IMR-90 (cell line): ENCODE results near the gene SLC26A3. TPM values are rescaled to one million over a fixed set of nuclear protein-coding genes. Genes with fewer than 3 reads are reported as not detected.

Experiments
- ATAC-seq: fragments of 200-7000 bp; cut with Tn5 transposase; 2 replicates; pipeline ENCODE4 v1.9.1; 2020; ENCODE audit warnings: low read depth, mild to moderate bottlenecking, moderate library complexity
- BruUV-seq: library from RNA; stranded (reverse); fragments of 400-500 nt; replicated peaks from 2 replicates; lab custom pipeline; 2021; lab: Mats Ljungman, UMichigan
- CTCF ChIA-PET: fragments of 300-600 bp; formaldehyde crosslinking; extraction: SDS; loops from one replicate; lab custom pipeline; 2021; ENCODE audit warnings: antibody characterized with exemption; lab: Yijun Ruan, JAX
- POLR2A ChIA-PET: fragments of 300-600 bp; sonication (Branson Sonifier 250); formaldehyde crosslinking; loops from one replicate; lab custom pipeline; 2022; ENCODE audit warnings: antibody characterized with exemption; ENCODE audit not compliant: unreplicated experiment; lab: Charles Lee
- DNase-seq: peaks from one replicate; pipeline ENCODE4 v3.0.0; 2013
- H2AFZ ChIP-seq: replicated peaks from 2 replicates; pipeline ENCODE3; 2013; ENCODE audit warnings: low read length, mild to moderate bottlenecking; ENCODE audit not compliant: poor library complexity
- H2AK5ac ChIP-seq: 2 replicates; pipeline ENCODE4 v1.6.1; 2013; ENCODE audit warnings: low read depth, low read length, inconsistent platforms
- H2AK9ac ChIP-seq: replicated peaks from 2 replicates; pipeline ENCODE3; 2013; ENCODE audit warnings: mild to moderate bottlenecking, low read depth, low read length, moderate library complexity; ENCODE audit not compliant: poor library complexity
- H2BK120ac ChIP-seq: 2 replicates; pipeline ENCODE4 v1.6.1; 2013; ENCODE audit warnings: low read depth, low read length, inconsistent platforms
- H2BK15ac ChIP-seq: 3 replicates; pipeline ENCODE4 v1.6.1; 2013; ENCODE audit warnings: low read depth, low read length, inconsistent platforms
- H2BK20ac ChIP-seq: 2 replicates; pipeline ENCODE4 v1.6.1; 2013; ENCODE audit warnings: low read depth, mild to moderate bottlenecking, inconsistent platforms, low read length, moderate library complexity
- H2BK5ac ChIP-seq: 2 replicates; pipeline ENCODE4 v1.6.1; 2013; ENCODE audit warnings: mild to moderate bottlenecking, low read depth, low read length, inconsistent platforms; ENCODE audit not compliant: poor library complexity, severe bottlenecking
- H3K14ac ChIP-seq: replicated peaks from 2 replicates; pipeline ENCODE4 v1.6.1; 2013; ENCODE audit warnings: low read depth, low read length, inconsistent platforms
- H3K18ac ChIP-seq: 2 replicates; pipeline ENCODE4 v1.6.1; 2013; ENCODE audit warnings: low read depth, low read length, control low read depth
- H3K23ac ChIP-seq: 2 replicates; pipeline ENCODE4 v1.6.1; 2013; ENCODE audit warnings: low read depth, low read length, inconsistent platforms
- H3K27ac ChIP-seq: 2 replicates; pipeline ENCODE4 v1.5.1; 2013; ENCODE audit warnings: mild to moderate bottlenecking, control low read depth, low read length; ENCODE audit not compliant: insufficient read depth
- H3K27me3 ChIP-seq: 2 replicates; pipeline ENCODE4 v1.6.1; 2013; ENCODE audit warnings: low read length; ENCODE audit not compliant: control insufficient read depth, insufficient read depth
- H3K36me3 ChIP-seq: 2 replicates; pipeline ENCODE4 v1.6.1; 2013; ENCODE audit warnings: low read length, mixed read lengths; ENCODE audit not compliant: control insufficient read depth, insufficient read depth
- H3K4ac ChIP-seq: 2 replicates; pipeline ENCODE4 v1.6.1; 2013; ENCODE audit warnings: low read depth, low read length, inconsistent platforms
- H3K4me1 ChIP-seq: 2 replicates; pipeline ENCODE4 v1.6.1; 2013; ENCODE audit warnings: low read length, mixed read lengths; ENCODE audit not compliant: control insufficient read depth, insufficient read depth
- H3K4me2 ChIP-seq: 2 replicates; pipeline ENCODE4 v1.6.1; 2013; ENCODE audit warnings: low read depth, mild to moderate bottlenecking, control low read depth, low read length, moderate library complexity
- H3K4me3 ChIP-seq: 2 replicates; pipeline ENCODE4 v1.5.1; 2013; ENCODE audit warnings: low read depth, mild to moderate bottlenecking, control low read depth, low read length, moderate library complexity; ENCODE audit not compliant: insufficient read depth
- H3K56ac ChIP-seq: 2 replicates; pipeline ENCODE4 v1.6.1; 2013; ENCODE audit warnings: low read length, inconsistent platforms; ENCODE audit not compliant: insufficient read depth; ENCODE audit errors: extremely low read depth
- H3K79me1 ChIP-seq, 2 experiments: 2 replicates each; pipeline ENCODE4 v1.6.1; 2013; ENCODE audit warnings: low read length in 2 of 2, inconsistent platforms in 1 of 2, low read depth in 1 of 2
- H3K9ac ChIP-seq: 2 replicates; pipeline ENCODE4 v1.6.1; 2013; ENCODE audit warnings: low read depth, low read length, control low read depth
- H3K9me1 ChIP-seq: 2 replicates; pipeline ENCODE4 v1.6.1; 2013; ENCODE audit warnings: low read length, inconsistent platforms; ENCODE audit not compliant: insufficient read depth
- H3K9me3 ChIP-seq: 2 replicates; pipeline ENCODE4 v1.6.1; 2013; ENCODE audit warnings: low read length; ENCODE audit not compliant: control insufficient read depth, insufficient read depth
- H4K20me1 ChIP-seq: 2 replicates; pipeline ENCODE4 v1.6.1; 2013; ENCODE audit warnings: low read length, inconsistent platforms; ENCODE audit not compliant: insufficient read depth
- H4K5ac ChIP-seq: 2 replicates; pipeline ENCODE4 v1.6.1; 2013; ENCODE audit warnings: mild to moderate bottlenecking, low read depth, low read length, control low read depth
- H4K8ac ChIP-seq, 2 experiments: 2 replicates each; pipeline ENCODE4 v1.6.1; 2013; ENCODE audit warnings: low read depth in 2 of 2, low read length in 2 of 2, control low read depth in 1 of 2, inconsistent platforms in 1 of 2
- H4K91ac ChIP-seq: 2 replicates; pipeline ENCODE4 v1.6.1; 2013; ENCODE audit warnings: low read depth, low read length, inconsistent platforms; ENCODE audit not compliant: insufficient read depth
- RFX5 ChIP-seq: IDR thresholded peaks from 2 replicates; pipeline ENCODE4 v1.8.0; 2012; ENCODE audit warnings: low read depth, mild to moderate bottlenecking, low read length, moderate library complexity
- WGBS, 2 experiments: methylation state at CpG; one replicate each; pipeline versions ENCODE4 v1.1.5 to v1.1.7; 2013; ENCODE audit warnings: missing lambda C conversion rate in 2 of 2; ENCODE audit not compliant: insufficient read length in 1 of 2; ENCODE audit errors: extremely low coverage in 2 of 2; 5-methylcytosine and 5-hydroxymethylcytosine counted together
- dilution Hi-C: fragments of 300-500 bp; cut with HindIII; formaldehyde crosslinking; loops from one replicate; pipeline ENCODE4 v1.14.3; 2018; ENCODE audit warnings: low sequenced_read_pairs; ENCODE audit not compliant: unreplicated experiment
- in situ Hi-C: fragments of 300-500 bp; cut with MboI; formaldehyde crosslinking; loops from 3 replicates; pipeline ENCODE4 v1.14.3; 2019; ENCODE audit warnings: low sequenced_read_pairs, inconsistent platforms, mixed read lengths
- intact Hi-C: fragments of 100-400 bp; cut with micrococcal nuclease; formaldehyde crosslinking; loops from 2 replicates; pipeline ENCODE4 v1.10.0; 2022
- polyA plus RNA-seq, 3 experiments: library from polyadenylated mRNA; depleted of rRNA; stranded (reverse); fragments of >200 nt; gene quantifications; 2 replicates each; pipeline ENCODE4 v1.2.3, GENCODE V29; 2012; ENCODE audit warnings: low replicate concordance in 1 of 3
- total RNA-seq: library from RNA; depleted of rRNA; stranded (reverse); fragments of >200 nt; gene quantifications from 2 replicates; pipeline ENCODE4 v1.2.3, GENCODE V29; 2012

Gene SLC26A3
- total and polyA plus RNA-seq, 2 of the 4 experiments (the other 2 are of a cell fraction), result not detected

- no peak overlapping the region for H2AK5ac ChIP-seq
- no peak overlapping the region for H3K56ac ChIP-seq
- ATAC-seq (no peak), DNase-seq (no peak)
- H4K5ac ChIP-seq, result no peak overlapping the region
- H3K9me1 ChIP-seq, result no peaks in the 10 kb centered on the region
- H3K14ac ChIP-seq, result no peak overlapping the region
- no peak overlapping the region for H3K4ac ChIP-seq
- H3K18ac ChIP-seq, result no peak overlapping the region
- H3K9me3 ChIP-seq, result no peaks in the 10 kb centered on the region
- no peak overlapping the region for H3K27ac ChIP-seq
- no peaks in the 10 kb centered on the region for H3K36me3 ChIP-seq
- H2AFZ ChIP-seq, result no peak overlapping the region
- no TSS peak for BruUV-seq
- in situ Hi-C loops, result no loop called here
- H2BK5ac ChIP-seq, result no peak overlapping the region
- WGBS, 2 experiments, result no CpG with 5 or more reads among the region's 1 CpG
- no peak overlapping the region for H2AK9ac ChIP-seq
- ChIA-PET CTCF (no interaction called here), POLR2A (no interaction called here)
- peaks cover 13% of the 10 kb centered on the region for H3K27me3 ChIP-seq
- intact Hi-C loops, result no loop called here
- no peak overlapping the region for H3K4me2 ChIP-seq
- dilution Hi-C loops, result no loop called here
- no peaks in the 10 kb centered on the region for H3K4me1 ChIP-seq
- no peak for TF ChIP-seq RFX5
- no peak overlapping the region for H4K91ac ChIP-seq
- no peak overlapping the region for H4K8ac ChIP-seq
- H3K79me1 ChIP-seq, result no peaks in the 10 kb centered on the region
- no peak overlapping the region for H2BK120ac ChIP-seq
- no peak overlapping the region for H3K4me3 ChIP-seq
- H2BK20ac ChIP-seq, result no peak overlapping the region
- H3K9ac ChIP-seq, result no peak overlapping the region
- no peak overlapping the region for H3K23ac ChIP-seq
- no peaks in the 10 kb centered on the region for H4K20me1 ChIP-seq
- H2BK15ac ChIP-seq, result no peak overlapping the region
Observed at GRCh38 chr7:107850643-107851042, 47.6 kb upstream of the SLC26A3 start.
